CD4-positive, alpha-beta memory T cell (primary cell): ENCODE measurements around the gene ZNF280C. TPM values are rescaled to one million over a fixed set of nuclear protein-coding genes. Genes with fewer than 3 reads are reported as not detected.

Source experiments
- CTCF ChIA-PET: fragments of 350-600 bp; sonication (Branson Sonifier 250); formaldehyde crosslinking; loops from one replicate; lab custom pipeline; 2021; ENCODE audit warnings: inconsistent platforms; ENCODE audit not compliant: partially characterized antibody; lab: Charles Lee
- POLR2A ChIA-PET: fragments of 350-600 bp; sonication (Branson Sonifier 250); formaldehyde crosslinking; loops from one replicate; lab custom pipeline; 2021; ENCODE audit not compliant: partially characterized antibody; lab: Charles Lee
- DNase-seq, 5 donors: peaks; one replicate each; pipeline versions ENCODE4 v3.0.0 to v3.0.0-alpha.2; 2020 to 2022; ENCODE audit warnings: mixed read lengths in 1 of 5
- H3K27ac ChIP-seq: one replicate; pipeline ENCODE4 v1.7.0; 2013; ENCODE audit warnings: low read depth, low read length
- H3K27me3 ChIP-seq: 2 replicates; pipeline ENCODE4 v1.7.0; 2013; ENCODE audit warnings: mild to moderate bottlenecking, low read length, moderate library complexity; ENCODE audit not compliant: insufficient read depth
- H3K36me3 ChIP-seq: 2 replicates; pipeline ENCODE4 v1.7.0; 2013; ENCODE audit warnings: mild to moderate bottlenecking, low read length, moderate library complexity; ENCODE audit not compliant: insufficient read depth
- H3K4me1 ChIP-seq: 2 replicates; pipeline ENCODE4 v1.7.0; 2013; ENCODE audit warnings: mild to moderate bottlenecking, low read length, moderate library complexity; ENCODE audit not compliant: insufficient read depth
- H3K4me3 ChIP-seq, 2 donors: one replicate each; pipeline ENCODE4 v1.7.0; 2013; ENCODE audit warnings: low read length in 2 of 2, mild to moderate bottlenecking in 1 of 2
- H3K9me3 ChIP-seq, 2 donors: one replicate each; pipeline ENCODE4 v1.7.0; 2013; ENCODE audit warnings: low read length in 2 of 2, control low read depth in 1 of 2; ENCODE audit not compliant: control insufficient read depth in 1 of 2
- H3K27ac Mint-ChIP-seq, 7 donors: one replicate each; pipeline ENCODE4 v1.8.0; 2020 to 2021; ENCODE audit warnings: mixed read lengths in 7 of 7, mild to moderate bottlenecking in 6 of 7, inconsistent platforms in 3 of 7, moderate library complexity in 3 of 7
- H3K27me3 Mint-ChIP-seq, 2 donors: one replicate each; pipeline ENCODE4 v1.8.0; 2020 to 2021; ENCODE audit warnings: mixed read lengths in 2 of 2
- H3K36me3 Mint-ChIP-seq, 2 donors: one replicate each; pipeline ENCODE4 v1.8.0; 2020 to 2021; ENCODE audit warnings: mixed read lengths in 2 of 2, inconsistent platforms in 1 of 2, mild to moderate bottlenecking in 1 of 2
- H3K4me1 Mint-ChIP-seq, 4 donors: one replicate each; pipeline ENCODE4 v1.8.0; 2020 to 2021; ENCODE audit warnings: mixed read lengths in 4 of 4, mild to moderate bottlenecking in 1 of 4
- H3K4me3 Mint-ChIP-seq, 8 donors: one replicate each; pipeline ENCODE4 v1.8.0; 2020 to 2021; ENCODE audit warnings: mixed read lengths in 8 of 8, mild to moderate bottlenecking in 7 of 8, moderate library complexity in 6 of 8, inconsistent platforms in 3 of 8
- H3K9me3 Mint-ChIP-seq, 8 donors: one replicate each; pipeline ENCODE4 v1.8.0; 2020 to 2021; ENCODE audit warnings: mixed read lengths in 8 of 8, mild to moderate bottlenecking in 5 of 8, inconsistent platforms in 3 of 8, moderate library complexity in 1 of 8
- intact Hi-C: fragments of 100-400 bp; cut with micrococcal nuclease; formaldehyde crosslinking; loops from one replicate; pipeline ENCODE4 v1.15.1; 2023
- polyA plus RNA-seq, 2 donors: library from polyadenylated mRNA; unstranded; fragments of 300-500 nt; fragmentation: Illumina TruSeq; gene quantifications; one replicate each; pipeline ENCODE4 v1.2.3, GENCODE V29; 2021
- total RNA-seq, 2 experiments: library from RNA; stranded (reverse); gene quantifications; one replicate each; pipeline ENCODE4 v1.2.3, GENCODE V29; 2021

ZNF280C gene, protein sequence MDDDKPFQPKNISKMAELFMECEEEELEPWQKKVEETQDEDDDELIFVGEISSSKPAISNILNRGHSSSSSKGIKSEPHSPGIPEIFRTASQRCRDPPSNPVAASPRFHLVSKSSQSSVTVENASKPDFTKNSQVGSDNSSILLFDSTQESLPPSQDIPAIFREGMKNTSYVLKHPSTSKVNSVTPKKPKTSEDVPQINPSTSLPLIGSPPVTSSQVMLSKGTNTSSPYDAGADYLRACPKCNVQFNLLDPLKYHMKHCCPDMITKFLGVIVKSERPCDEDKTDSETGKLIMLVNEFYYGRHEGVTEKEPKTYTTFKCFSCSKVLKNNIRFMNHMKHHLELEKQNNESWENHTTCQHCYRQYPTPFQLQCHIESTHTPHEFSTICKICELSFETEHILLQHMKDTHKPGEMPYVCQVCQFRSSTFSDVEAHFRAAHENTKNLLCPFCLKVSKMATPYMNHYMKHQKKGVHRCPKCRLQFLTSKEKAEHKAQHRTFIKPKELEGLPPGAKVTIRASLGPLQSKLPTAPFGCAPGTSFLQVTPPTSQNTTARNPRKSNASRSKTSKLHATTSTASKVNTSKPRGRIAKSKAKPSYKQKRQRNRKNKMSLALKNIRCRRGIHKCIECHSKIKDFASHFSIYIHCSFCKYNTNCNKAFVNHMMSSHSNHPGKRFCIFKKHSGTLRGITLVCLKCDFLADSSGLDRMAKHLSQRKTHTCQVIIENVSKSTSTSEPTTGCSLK
- total RNA-seq (1 to 10 TPM; 4.0 to 4.9 TPM), polyA plus RNA-seq (1 to 10 TPM; 2.1 to 2.7 TPM)

DNA sequence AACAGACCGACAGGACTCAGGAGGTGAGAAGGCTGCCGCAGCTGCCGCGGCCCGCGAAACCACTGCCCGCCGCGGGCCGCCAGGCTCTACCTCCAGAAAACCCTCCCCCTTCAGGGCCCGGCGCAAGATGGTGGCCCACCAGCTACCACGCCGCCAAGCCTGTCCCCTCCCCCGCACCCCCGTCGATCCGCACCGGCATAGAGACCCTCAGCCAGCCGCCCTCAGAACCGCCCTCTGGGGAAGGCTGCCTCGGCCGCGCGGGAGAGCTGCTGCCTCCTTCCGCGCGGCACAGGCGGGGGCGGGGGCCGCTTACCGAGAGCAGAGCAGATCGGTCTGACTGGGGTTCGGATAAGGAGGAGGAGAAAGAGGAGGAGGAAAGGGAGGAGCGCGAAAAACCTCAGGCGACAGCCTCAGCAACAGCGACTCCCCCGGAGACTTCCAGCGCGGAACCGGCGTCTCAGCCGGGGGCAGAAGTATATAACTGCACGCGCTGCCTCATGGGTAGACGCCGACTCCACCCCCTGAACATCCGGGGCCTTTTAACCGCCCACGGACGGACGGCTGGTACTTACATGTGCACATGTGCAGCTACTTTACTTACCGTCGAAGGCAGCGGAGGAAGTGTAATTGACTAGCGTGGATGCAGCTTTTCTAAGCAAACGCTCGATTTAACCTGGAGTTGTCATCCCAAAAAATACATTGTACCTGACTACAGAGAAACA, at the start of gene ZNF280C:
Gene ZNF280C (minus strand): TSS at position 451 of the 722 bp plus-strand sequence. CDS start 8,450 bp downstream, outside the sequence.
- peak; percentile 85 to 93 (median 90) for DNase-seq
- POLR2A ChIA-PET: interaction anchor here (1.0 to 1.4 kb wide), 4 partner anchors 8 to 589 kb away, joined by 3 to 9 read pairs (median 6); partner anchors contain the start of genes AIFM1 and SLC25A14
- peak within 1 kb of the TSS; percentile 87 to 92 (median 89) for H3K4me3 Mint-ChIP-seq
- H3K27ac Mint-ChIP-seq: peak within 1 kb of the TSS; percentile 82 to 94 (median 88)
- H3K9me3 ChIP-seq: no peaks in the 10 kb centered on the region
- H3K4me1 ChIP-seq: peaks cover 24% of the 10 kb centered on the region
- no peaks in the 10 kb centered on the region for H3K27me3 Mint-ChIP-seq
- peaks cover 5 to 20% (median 7%) of the 10 kb centered on the region in 4 donors for H3K4me1 Mint-ChIP-seq
- CTCF ChIA-PET: no interaction called here
- peak within 1 kb of the TSS; percentile 57 to 76 for H3K4me3 ChIP-seq
- intact Hi-C loops: loop anchor here (1.0 to 10.0 kb wide), 4 partner anchors 71 to 1946 kb away; partner anchors contain the start of genes AIFM1, ENOX2, RAP2C and SLC25A14
- peaks cover 0 to 5% (median 0%) of the 10 kb centered on the region in 8 donors for H3K9me3 Mint-ChIP-seq
- H3K27me3 ChIP-seq: no peaks in the 10 kb centered on the region
- H3K36me3 ChIP-seq: no peaks in the 10 kb centered on the region
- H3K36me3 Mint-ChIP-seq: peaks cover 0 to 4% of the 10 kb centered on the region in 2 donors
- H3K27ac ChIP-seq: peak within 1 kb of the TSS; percentile 67

DNA sequence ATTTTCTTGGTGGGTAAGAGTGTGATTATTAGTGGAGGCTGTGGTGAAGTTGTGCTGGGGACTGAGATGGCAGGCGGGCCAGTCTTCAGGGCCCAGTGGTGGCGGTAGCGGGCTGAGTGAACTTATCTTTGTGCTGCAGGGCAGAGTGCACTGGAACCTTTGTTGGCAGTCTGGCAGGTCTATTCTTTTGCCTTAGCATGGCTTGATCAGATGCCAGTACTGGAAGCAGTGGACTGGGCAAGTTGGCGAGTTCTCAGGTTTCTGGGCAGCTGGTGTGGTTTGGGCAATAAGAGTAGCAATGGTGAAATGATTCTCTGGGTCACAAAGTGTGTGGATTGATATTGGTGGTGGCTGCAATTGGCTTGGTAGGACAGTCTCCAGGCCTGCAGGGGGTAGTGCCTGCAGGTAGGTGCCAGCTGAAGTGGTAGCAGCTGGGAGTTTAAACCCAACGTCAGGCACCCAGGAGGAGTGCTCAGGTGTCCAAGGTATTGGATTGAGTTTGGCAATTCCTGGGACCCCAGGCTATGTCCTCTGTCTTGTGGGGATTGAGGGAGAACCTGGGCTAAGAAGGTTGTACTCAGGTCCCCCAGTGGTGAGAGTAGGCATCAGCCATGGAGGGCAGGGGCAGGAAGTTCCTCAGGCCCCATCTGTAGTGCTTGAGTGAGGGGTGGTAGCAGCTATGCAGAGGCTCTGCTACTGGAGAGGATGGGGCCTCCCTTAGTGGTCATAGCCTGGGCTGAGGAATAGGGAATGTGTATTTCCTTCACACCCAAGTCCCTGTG, 36.1 kb upstream of the ZNF280C start:
- ChIA-PET CTCF (no interaction called here), POLR2A (no interaction called here)
- H3K27ac Mint-ChIP-seq: no peak overlapping the region

DNA sequence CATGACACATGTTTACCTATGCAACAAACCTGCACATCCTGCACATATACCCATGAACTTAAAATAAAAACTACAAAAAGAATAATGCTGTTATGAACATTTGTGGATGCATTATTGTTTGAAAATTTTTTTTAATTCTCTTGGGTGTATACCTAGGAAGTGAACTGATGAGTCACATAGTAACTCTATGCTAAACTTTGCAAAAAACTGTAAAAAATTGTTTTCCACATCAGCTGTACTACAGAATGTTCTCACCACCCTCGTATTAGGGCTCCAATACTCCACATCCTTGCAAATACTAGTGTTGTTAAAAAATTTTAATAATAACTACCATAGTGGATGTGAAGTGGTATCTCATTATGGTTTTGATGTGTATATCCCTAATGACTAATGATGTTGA, 33.3 kb upstream of the ZNF280C start:
- no peak for DNase-seq
- no peaks in the 10 kb centered on the region for H3K36me3 Mint-ChIP-seq
- Histone ChIP-seq H3K9me3 (no peaks in the 10 kb centered on the region), H3K36me3 (no peaks in the 10 kb centered on the region), H3K27me3 (no peaks in the 10 kb centered on the region), H3K4me3 (no peak overlapping the region), H3K27ac (no peak overlapping the region), H3K4me1 (no peaks in the 10 kb centered on the region)
- no peak overlapping the region for H3K4me3 Mint-ChIP-seq
- peaks cover 1 to 2% of the 10 kb centered on the region in 2 donors for H3K27me3 Mint-ChIP-seq
- intact Hi-C loops: no loop called here
- CTCF ChIA-PET: no interaction called here
- POLR2A ChIA-PET: no interaction called here
- H3K4me1 Mint-ChIP-seq: no peaks in the 10 kb centered on the region
- H3K9me3 Mint-ChIP-seq: peaks cover 0 to 2% (median 0%) of the 10 kb centered on the region in 8 donors
- no peak overlapping the region for H3K27ac Mint-ChIP-seq

More for the DNA sequence above, 36.1 kb upstream of the ZNF280C start:
- H3K4me1 ChIP-seq: no peaks in the 10 kb centered on the region
- H3K4me1 Mint-ChIP-seq: no peaks in the 10 kb centered on the region
- H3K9me3 ChIP-seq: no peaks in the 10 kb centered on the region
- intact Hi-C loops: no loop called here
- H3K4me3 ChIP-seq: no peak overlapping the region
- H3K27ac ChIP-seq: no peak overlapping the region
- no peak overlapping the region for H3K4me3 Mint-ChIP-seq
- no peaks in the 10 kb centered on the region for H3K27me3 ChIP-seq
- peaks cover 1 to 2% of the 10 kb centered on the region in 2 donors for H3K27me3 Mint-ChIP-seq
- no peaks in the 10 kb centered on the region for H3K36me3 ChIP-seq
- peaks cover 0 to 2% (median 0%) of the 10 kb centered on the region in 8 donors for H3K9me3 Mint-ChIP-seq
- no peak for DNase-seq
- H3K36me3 Mint-ChIP-seq: no peaks in the 10 kb centered on the region

DNA sequence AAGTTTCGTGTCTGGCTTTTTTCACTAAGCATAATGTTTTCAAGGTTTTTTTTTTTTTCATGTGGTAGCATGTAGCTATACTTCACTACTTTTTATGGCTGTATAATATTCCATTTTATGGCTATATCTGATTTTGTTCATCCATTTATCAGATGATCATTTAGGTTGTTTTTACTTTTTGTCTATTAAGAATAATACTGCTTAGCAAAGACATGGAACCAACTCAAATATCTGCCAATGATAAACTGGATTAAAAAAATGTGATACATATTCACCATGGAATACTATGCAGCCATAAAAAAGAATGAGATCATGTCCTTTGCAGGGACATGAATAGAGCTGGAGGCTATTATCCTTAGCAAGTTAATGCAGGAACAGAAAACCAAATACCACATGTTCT, 32.7 kb upstream of the ZNF280C start:
- Mint-ChIP-seq H3K36me3 (no peaks in the 10 kb centered on the region), H3K4me3 (no peak overlapping the region), H3K4me1 (no peaks in the 10 kb centered on the region), H3K27ac (peak overlapping the region in 1 of 7 donors; percentile 30), H3K27me3 (peaks cover 1 to 2% of the 10 kb centered on the region in 2 donors), H3K9me3 (peaks cover 0 to 2% (median 0%) of the 10 kb centered on the region in 8 donors)
- no peak for DNase-seq
- H3K4me3 ChIP-seq: no peak overlapping the region
- ChIA-PET POLR2A (no interaction called here), CTCF (no interaction called here)
- intact Hi-C loops: no loop called here
- H3K27ac ChIP-seq: no peak overlapping the region
- H3K36me3 ChIP-seq: no peaks in the 10 kb centered on the region
- no peaks in the 10 kb centered on the region for H3K9me3 ChIP-seq
- H3K27me3 ChIP-seq: no peaks in the 10 kb centered on the region
- no peaks in the 10 kb centered on the region for H3K4me1 ChIP-seq

DNA sequence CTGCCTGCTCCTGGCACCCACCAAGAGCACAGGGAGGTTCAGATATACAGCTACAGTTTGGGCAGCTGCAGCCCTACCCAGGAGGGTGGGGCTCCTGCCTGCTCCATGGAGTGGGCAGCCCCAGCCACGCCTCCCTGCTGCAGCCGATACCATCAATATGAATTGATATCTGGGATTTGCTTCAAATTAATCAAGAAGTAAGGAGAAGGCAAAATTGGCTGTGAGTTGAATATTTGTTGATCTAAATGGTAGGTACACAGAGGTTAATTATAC, 31.2 kb upstream of the ZNF280C start:
- H3K4me1 Mint-ChIP-seq: no peaks in the 10 kb centered on the region

DNA sequence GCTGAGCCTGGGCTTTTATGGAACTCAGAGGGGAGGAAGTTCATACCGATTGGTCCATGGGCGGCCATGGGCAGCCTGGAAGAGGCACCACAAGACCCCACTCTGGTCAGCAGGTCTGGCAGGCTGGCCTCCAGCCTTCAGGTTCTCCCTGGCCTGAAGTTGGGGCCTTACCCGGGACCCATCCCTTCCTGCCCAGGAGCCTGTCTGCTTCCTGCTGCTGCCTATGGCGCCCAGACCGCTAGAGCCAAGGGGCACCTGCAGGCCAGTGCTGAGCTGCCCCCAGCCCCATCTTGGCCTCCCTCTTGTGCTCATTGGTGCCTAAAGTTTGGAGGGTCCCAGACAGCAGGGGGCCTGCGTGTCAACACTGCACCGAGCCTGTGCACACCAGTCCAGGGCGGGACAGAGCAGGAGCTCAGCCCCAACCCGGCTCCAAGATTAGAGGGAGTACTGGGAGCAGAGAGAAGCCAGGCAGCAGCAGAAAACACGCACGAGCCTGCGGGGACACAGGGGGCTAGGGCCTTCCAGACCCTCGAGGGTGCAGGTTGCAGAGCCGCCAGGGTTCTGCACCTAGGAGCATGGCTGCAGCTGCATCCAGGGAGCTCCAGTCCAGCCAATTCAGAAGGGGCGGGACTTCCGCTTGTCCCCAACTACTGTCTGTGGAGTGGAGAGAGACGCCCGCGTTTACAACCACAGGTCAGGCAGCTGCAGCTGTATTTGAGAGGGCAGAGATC, 30.7 kb upstream of the ZNF280C start:
- intact Hi-C loops: no loop called here
- H3K9me3 Mint-ChIP-seq: peaks cover 0 to 4% (median 0%) of the 10 kb centered on the region in 8 donors
- Histone ChIP-seq H3K36me3 (no peaks in the 10 kb centered on the region), H3K27ac (no peak overlapping the region), H3K4me1 (no peaks in the 10 kb centered on the region), H3K27me3 (no peaks in the 10 kb centered on the region), H3K9me3 (no peaks in the 10 kb centered on the region), H3K4me3 (no peak overlapping the region)
- DNase-seq: no peak
- H3K27ac Mint-ChIP-seq: no peak overlapping the region
- CTCF ChIA-PET: no interaction called here
- H3K4me1 Mint-ChIP-seq: no peaks in the 10 kb centered on the region
- peaks cover 1 to 2% of the 10 kb centered on the region in 2 donors for H3K27me3 Mint-ChIP-seq
- POLR2A ChIA-PET: no interaction called here
- H3K36me3 Mint-ChIP-seq: no peaks in the 10 kb centered on the region
- no peak overlapping the region for H3K4me3 Mint-ChIP-seq

More for the DNA sequence above, 31.2 kb upstream of the ZNF280C start:
- Histone ChIP-seq H3K9me3 (no peaks in the 10 kb centered on the region), H3K4me3 (no peak overlapping the region), H3K36me3 (no peaks in the 10 kb centered on the region), H3K27me3 (no peaks in the 10 kb centered on the region), H3K27ac (no peak overlapping the region), H3K4me1 (no peaks in the 10 kb centered on the region)
- Mint-ChIP-seq H3K9me3 (peaks cover 0 to 2% (median 0%) of the 10 kb centered on the region in 8 donors), H3K27ac (no peak overlapping the region), H3K36me3 (no peaks in the 10 kb centered on the region), H3K27me3 (peaks cover 1 to 2% of the 10 kb centered on the region in 2 donors), H3K4me3 (no peak overlapping the region)
- POLR2A ChIA-PET: no interaction called here
- intact Hi-C loops: no loop called here
- CTCF ChIA-PET: no interaction called here
- DNase-seq: no peak
